ENCODE results near the gene FTO.

The FTO gene

GRCh38 chr16:54027558-54027957 is 323.6 kb downstream of the FTO start:
- FAIRE-seq: no peak

- no peak for FAIRE-seq
Measured at GRCh38 chr16:54027995-54028394, 324.0 kb downstream of the FTO start.

DNA sequence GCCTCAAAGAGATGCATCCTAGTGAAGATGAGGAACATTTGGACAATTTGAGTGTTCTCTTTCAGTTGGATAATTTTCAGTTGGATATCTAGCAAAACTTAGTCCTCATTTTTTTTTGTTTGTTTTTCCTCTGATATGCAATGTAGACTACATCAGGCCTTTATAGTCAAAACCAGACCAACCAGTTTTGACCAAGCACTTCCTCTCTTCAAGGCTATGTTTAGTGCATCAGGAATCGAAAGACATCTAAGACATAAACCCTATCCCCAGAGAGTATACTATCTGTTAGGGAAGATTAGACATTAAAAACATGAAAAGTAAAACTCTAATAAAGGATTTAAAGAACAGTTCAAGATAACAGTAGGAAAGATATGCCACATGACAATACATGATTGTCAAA is 326.5 kb downstream of the FTO start:
- FAIRE-seq: no peak

DNA sequence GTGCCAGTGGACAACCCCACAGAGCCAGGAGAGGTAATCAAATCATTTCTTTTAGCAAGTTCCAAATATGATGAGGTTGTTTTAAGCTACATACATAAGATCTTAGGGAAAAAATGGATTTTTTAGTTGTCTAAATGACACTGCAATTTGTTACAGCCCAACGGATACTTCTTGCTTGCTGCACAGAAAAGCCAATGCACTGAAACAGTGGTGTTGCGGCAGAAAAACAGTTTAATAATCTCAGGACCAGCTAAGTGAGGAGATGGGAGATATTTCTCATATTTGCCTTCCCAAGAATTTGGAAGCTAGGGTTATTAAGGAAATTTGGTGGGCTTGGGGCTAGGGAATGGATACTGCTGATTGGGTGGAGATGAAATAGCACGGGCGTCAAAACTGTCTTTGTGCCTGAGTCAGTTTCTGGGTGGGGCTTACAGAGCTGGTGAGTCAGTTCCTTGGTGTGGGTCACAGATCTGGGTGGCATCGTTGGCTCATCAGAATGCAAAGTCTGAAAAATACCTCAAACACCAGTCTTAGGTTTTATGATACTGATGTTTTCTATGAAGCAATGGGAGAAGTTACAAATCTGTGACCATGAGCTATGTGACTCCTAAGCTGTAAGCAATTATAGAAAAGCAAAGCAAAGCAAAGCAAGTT is 327.3 kb downstream of the FTO start:
- FAIRE-seq: no peak

GRCh38 chr16:54033747-54034146 is 329.8 kb downstream of the FTO start:
- no peak for FAIRE-seq

GRCh38 chr16:54034684-54035083 is 330.7 kb downstream of the FTO start:
- FAIRE-seq: no peak

DNA sequence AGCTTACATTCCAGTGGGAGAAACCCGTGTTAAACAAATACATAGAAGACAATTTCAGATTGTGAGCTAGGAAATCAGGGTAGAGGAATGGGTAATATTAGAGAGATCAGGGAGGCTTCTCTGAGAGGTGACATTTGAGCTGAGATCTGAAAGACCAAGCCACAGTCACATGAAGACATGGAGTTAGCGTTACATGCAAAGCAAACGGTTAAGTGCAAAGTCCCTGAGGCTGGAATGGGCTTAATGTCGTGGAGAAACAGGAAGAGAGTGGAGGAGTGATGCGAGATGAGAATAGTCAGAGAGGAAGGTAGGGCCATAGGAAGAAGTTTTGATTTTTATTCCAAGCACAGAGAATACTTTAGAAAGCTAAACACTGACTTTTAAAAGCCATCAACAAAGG is 336.5 kb downstream of the FTO start:
- FAIRE-seq: no peak

- FAIRE-seq: no peak
Measured at GRCh38 chr16:54040975-54041374, 337.0 kb downstream of the FTO start.

- no peak for FAIRE-seq
Measured at GRCh38 chr16:54048586-54049495, 344.9 kb downstream of the FTO start.

DNA sequence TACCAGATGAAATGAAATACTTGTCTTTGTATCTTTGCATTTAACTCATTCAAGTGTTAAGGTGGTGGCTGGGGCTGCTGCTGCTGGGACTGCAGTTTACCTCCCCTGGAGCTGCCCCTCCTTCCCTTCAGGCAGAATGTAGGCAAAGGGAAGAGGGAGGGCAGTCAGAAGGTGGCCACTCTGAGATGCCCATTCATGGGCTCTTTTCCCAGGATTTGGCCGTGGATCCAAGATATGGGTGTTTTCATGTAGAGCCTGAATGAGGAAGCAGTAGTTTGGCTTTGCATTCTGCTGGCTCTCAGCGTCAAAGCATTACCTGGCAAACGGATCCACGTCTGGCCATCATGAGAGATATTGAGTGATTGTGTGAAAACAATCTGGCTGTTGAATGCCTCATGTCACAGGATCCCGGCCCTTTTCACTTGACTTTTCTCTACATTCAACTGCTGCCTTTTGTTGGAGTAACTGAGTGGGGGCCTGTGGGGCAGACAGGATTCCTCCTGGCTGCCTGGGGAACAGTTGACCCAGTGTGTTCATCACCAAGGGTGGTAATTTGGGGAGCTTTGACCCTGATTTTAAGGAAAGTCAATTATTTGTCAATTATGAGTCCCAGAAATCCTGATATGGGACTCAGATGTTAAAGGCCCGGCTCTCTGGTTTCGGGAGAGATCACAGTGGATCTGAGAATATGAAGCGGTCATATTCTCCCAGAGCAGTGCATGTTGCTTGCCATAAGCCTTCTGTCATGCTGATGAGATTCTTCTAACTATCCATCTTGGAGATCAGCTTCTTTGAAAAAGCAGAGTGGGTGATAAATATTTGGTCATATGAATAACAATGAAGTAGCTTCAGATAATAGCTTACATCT is 345.9 kb downstream of the FTO start:
- no peak for FAIRE-seq

DNA sequence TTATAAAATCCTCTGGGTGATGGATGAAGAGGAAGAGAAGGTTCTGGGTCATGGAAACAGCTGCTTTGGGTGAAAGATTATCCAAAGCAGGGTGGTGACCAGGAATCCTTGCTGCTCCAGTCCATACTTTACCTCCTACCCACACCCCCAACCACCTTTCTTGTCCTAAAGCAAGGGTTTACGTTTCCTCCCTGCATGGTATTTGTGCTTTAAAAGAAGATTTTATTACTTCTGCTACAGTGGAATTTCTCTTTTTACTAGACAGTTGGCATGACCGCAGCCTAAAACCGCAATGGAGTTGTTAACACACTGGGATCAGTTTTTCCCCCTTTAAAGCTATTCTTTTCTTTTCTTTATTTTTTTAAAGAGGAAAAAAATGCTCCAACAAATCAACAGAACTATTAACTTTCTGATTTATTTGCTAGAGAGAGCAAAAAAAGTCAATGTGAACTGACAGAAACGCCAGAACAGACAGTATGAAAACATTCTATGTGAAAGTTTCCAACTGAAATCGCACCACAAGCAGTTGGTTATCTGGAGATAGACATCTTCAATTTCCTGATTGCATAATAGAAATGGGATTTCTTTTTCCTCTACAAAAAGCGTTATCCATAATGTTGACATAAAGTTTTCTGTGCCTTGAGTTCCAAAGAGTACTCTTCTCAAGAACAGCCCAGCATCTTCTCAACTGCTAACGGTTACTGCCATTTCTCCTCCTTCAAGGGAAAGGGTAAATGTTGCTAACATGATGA is 346.7 kb downstream of the FTO start:
- no peak for FAIRE-seq

DNA sequence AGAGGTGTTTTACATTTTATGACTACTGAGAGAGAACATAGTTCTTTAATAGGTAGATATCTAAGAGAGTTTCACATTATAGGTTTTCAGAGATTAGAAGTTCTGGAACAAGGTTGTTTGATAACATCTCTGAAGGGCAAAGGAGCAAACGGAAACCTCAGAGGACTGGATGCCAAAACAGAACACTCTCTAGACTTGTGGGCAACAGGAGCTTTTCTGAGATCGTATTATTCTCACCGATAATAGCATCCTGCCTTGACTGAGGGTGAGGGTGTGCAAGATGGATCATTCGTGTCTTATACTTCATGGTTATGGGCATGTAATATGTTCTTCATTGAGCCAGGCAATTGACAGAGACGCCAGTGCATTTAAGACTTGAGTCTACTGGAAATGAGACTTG is 347.9 kb downstream of the FTO start:
- no peak for FAIRE-seq

DNA sequence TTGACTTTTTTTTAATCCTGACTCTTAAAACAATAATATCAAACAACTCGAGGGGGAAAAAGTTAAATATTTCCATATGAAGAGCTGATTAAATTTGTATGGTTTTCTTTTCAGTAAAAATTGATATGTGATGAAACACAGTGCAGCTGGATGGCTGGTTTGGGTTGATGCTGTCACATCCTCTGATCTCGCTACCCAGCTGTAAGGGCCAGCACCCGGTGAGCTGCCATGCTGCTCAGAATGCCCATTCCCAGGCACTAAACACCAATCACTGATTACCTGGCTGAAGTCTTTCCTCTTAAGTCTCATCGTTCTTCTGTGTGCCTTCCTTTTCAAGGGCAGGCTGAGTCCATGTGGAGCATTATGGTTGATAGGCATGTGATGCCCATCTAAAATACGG is 348.3 kb downstream of the FTO start:
- FAIRE-seq: no peak

- no peak for FAIRE-seq
Measured at GRCh38 chr16:54053891-54054820, 350.2 kb downstream of the FTO start.

- FAIRE-seq: no peak
Measured at GRCh38 chr16:54055191-54055590, 351.2 kb downstream of the FTO start.

DNA sequence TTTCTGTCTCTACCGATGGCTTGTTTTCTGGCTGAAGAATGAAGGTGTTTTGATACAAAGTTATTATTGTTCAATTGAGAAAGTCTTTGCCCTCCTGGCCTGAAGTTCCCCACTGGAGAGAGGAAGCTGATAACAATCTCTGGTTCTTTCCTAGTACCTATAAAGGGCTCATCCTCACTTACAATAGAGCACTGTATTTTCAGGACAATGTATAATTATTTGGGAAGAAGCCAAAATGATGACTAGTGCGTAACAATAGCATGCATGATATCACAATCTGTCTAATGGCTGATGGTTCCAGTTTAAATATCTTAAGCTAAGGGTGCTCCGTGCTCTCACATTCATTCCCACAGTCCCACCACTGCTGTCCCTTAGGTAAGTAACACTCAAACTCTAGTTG is 351.9 kb downstream of the FTO start:
- FAIRE-seq: no peak

- FAIRE-seq: no peak
Measured at GRCh38 chr16:54056921-54057320, 353.0 kb downstream of the FTO start.

DNA sequence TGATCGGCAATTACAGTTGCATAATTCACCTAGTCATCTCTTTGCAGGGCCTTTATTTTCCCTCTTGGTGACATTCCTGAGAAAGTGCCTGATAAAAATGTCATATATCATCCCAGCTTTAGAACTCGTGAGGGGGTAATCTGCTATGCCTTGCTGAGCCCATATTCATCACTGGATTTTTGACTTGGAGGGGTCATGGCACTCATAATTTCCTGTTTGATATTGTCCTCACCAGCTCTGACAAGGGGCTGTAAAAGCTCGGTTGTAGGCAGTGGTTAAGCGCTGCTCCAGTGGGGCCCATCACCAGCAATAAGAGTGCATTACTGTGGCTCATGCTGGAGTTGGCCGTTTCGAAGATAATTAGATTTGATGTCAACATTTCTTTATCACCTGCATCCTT is 355.4 kb downstream of the FTO start:
- FAIRE-seq: no peak

DNA sequence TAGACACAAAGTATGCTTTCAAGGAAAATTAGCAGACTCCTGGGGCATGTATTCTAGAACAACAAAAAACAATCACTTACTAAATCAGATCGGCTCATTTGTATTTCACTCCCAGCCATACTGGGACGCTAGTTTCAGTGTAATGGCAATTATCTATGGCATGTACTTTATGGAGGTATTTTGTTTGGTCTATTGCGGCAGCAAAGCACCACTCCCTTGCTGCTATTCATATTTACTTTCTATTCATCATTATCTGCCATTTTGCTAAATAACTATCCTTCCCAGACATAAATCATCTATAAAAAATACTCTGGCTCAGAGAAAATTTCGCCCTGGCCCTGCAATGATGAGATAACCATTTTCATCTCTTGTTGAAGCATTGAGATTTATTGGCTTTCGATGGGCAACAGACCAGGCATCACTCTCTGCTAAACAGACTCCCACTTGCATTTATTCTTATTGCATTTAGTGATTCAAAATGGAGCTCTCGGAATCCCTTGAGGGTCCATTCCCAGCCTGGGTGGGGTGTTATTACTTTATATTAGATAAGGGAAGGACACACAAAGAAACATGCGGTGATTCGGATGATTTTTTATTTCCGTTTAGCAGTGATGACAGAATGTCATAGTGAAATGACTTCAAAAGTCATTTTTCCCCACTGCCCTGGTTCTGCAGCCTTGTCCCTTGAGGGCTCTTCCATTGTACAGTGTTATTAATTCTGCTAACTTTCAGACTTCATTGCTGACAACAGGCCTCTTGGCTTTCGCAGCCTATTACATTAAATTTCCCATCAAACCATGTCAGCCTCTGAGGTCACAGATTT is 356.9 kb downstream of the FTO start:
- no peak for FAIRE-seq

DNA sequence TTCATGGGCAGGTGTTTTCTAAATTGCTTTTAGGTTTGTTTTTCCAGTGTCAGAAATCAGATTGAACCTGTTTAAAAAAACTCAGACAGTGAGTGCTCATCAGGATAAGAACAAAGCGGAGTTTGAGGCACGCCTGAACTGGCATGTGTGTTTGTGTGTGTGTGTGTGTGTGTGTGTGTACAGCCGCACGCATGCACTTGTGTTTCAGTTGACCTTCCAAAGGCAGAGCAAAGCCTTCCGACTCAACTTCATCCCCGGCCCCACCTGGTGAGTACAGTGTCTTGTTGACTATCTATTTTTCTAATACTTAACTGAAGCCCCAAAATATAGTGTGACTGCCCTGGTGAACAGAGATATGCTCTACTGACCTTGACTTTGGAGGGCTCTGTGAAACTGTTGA is 357.5 kb downstream of the FTO start:
- FAIRE-seq: no peak
